CD14-positive monocyte (primary cell): Measurements from ENCODE around the gene ITPR1. TPM values are rescaled to one million over a fixed set of nuclear protein-coding genes. Genes with fewer than 3 reads are reported as not detected.

Experiments used
- DNase-seq, 3 donors: peaks; one replicate each; pipeline ENCODE4 v3.0.0-alpha.2; 2011 to 2022
- H2AFZ ChIP-seq: 2 replicates; pipeline ENCODE4 v1.6.0; 2012; ENCODE audit warnings: mild to moderate bottlenecking, low read depth, low read length, inconsistent platforms; ENCODE audit not compliant: insufficient read depth, poor library complexity, severe bottlenecking
- H3K27ac ChIP-seq, 2 donors: 1 replicate in 1 of 2; 2 replicates in 1 of 2; pipeline ENCODE4 v1.5.1; 2012 to 2013; ENCODE audit warnings: low read length in 2 of 2, control low read depth in 1 of 2, inconsistent platforms in 1 of 2, low read depth in 1 of 2, mild to moderate bottlenecking in 1 of 2
- H3K27me3 ChIP-seq, 2 donors: one replicate each; pipeline versions ENCODE4 v1.6.0 to v1.6.1; 2011 to 2013; ENCODE audit warnings: low read length in 2 of 2; ENCODE audit not compliant: control insufficient read depth in 2 of 2, insufficient read depth in 2 of 2
- H3K36me3 ChIP-seq, 2 donors: replicated peaks in 1 of 2; 1 replicate in 1 of 2; 2 replicates in 1 of 2; pipeline versions ENCODE4 v1.5.1 to v1.6.1; 2012 to 2013; ENCODE audit warnings: low read length in 2 of 2, control low read depth in 1 of 2, inconsistent platforms in 1 of 2, mild to moderate bottlenecking in 1 of 2; ENCODE audit not compliant: insufficient read depth in 2 of 2, control insufficient read depth in 1 of 2
- H3K4me1 ChIP-seq, 2 donors: 1 replicate in 1 of 2; 2 replicates in 1 of 2; pipeline versions ENCODE4 v1.5.1 to v1.6.1; 2012 to 2013; ENCODE audit warnings: low read length in 2 of 2, control low read depth in 1 of 2, inconsistent platforms in 1 of 2, mild to moderate bottlenecking in 1 of 2, moderate library complexity in 1 of 2; ENCODE audit not compliant: insufficient read depth in 2 of 2, control insufficient read depth in 1 of 2
- H3K4me2 ChIP-seq: replicated peaks from 2 replicates; pipeline ENCODE3; 2012; ENCODE audit warnings: low read length, moderate library complexity, mild to moderate bottlenecking; ENCODE audit not compliant: poor library complexity, severe bottlenecking; ENCODE audit errors: extremely low read depth
- H3K4me3 ChIP-seq, 3 experiments: fragments of 200-600 bp in 1 of 3; sonication (generic) in 1 of 3; replicated peaks in 1 of 3; 1 replicate in 2 of 3; 2 replicates in 1 of 3; pipeline ENCODE4 v1.5.1; 2011 to 2013; ENCODE audit warnings: low read length in 3 of 3, mild to moderate bottlenecking in 3 of 3, control low read depth in 2 of 3, low read depth in 2 of 3, inconsistent platforms in 1 of 3, moderate library complexity in 1 of 3
- H3K79me2 ChIP-seq: 2 replicates; pipeline ENCODE4 v1.6.0; 2012; ENCODE audit warnings: mild to moderate bottlenecking, control low read depth, inconsistent platforms, low read length, moderate library complexity; ENCODE audit not compliant: insufficient read depth
- H3K9ac ChIP-seq: 2 replicates; pipeline ENCODE4 v1.6.0; 2017; ENCODE audit warnings: low read length, mild to moderate bottlenecking; ENCODE audit not compliant: insufficient read depth, poor library complexity, severe bottlenecking
- H3K9me3 ChIP-seq, 2 donors: replicated peaks in 1 of 2; 1 replicate in 1 of 2; 2 replicates in 1 of 2; pipeline versions ENCODE4 v1.5.1 to v1.6.1; 2012 to 2013; ENCODE audit warnings: low read length in 2 of 2, control low read depth in 1 of 2; ENCODE audit not compliant: control insufficient read depth in 1 of 2, insufficient read depth in 1 of 2
- H4K20me1 ChIP-seq: 2 replicates; pipeline ENCODE4 v1.6.0; 2012; ENCODE audit warnings: mild to moderate bottlenecking, low read length, control low read depth, moderate library complexity; ENCODE audit not compliant: insufficient read depth
- H3K27ac Mint-ChIP-seq, 7 donors: one replicate each; pipeline ENCODE4 v1.8.0; 2020; ENCODE audit warnings: mild to moderate bottlenecking in 7 of 7, mixed read lengths in 7 of 7, moderate library complexity in 6 of 7, inconsistent platforms in 2 of 7
- H3K27me3 Mint-ChIP-seq, 3 donors: one replicate each; pipeline ENCODE4 v1.8.0; 2021 to 2022; ENCODE audit warnings: low read depth in 3 of 3, mild to moderate bottlenecking in 3 of 3, mixed read lengths in 3 of 3, moderate library complexity in 3 of 3, inconsistent platforms in 1 of 3
- H3K36me3 Mint-ChIP-seq, 2 donors: one replicate each; pipeline ENCODE4 v1.8.0; 2020; ENCODE audit warnings: mixed read lengths in 2 of 2, inconsistent platforms in 1 of 2, mild to moderate bottlenecking in 1 of 2
- H3K4me1 Mint-ChIP-seq: one replicate; pipeline ENCODE4 v1.8.0; 2020; ENCODE audit warnings: mild to moderate bottlenecking, mixed read lengths
- H3K4me3 Mint-ChIP-seq, 2 donors: one replicate each; pipeline ENCODE4 v1.8.0; 2020; ENCODE audit warnings: mild to moderate bottlenecking in 2 of 2, mixed read lengths in 2 of 2, moderate library complexity in 1 of 2
- H3K9me3 Mint-ChIP-seq, 7 donors: one replicate each; pipeline ENCODE4 v1.8.0; 2020 to 2022; ENCODE audit warnings: mixed read lengths in 7 of 7, mild to moderate bottlenecking in 6 of 7, moderate library complexity in 6 of 7, inconsistent platforms in 2 of 7
- WGBS: methylation state at CpG from one replicate; pipeline ENCODE4 v1.1.5; 2013; ENCODE audit warnings: missing lambda C conversion rate; ENCODE audit not compliant: insufficient coverage; 5-methylcytosine and 5-hydroxymethylcytosine counted together
- intact Hi-C, 2 donors: fragments of 100-400 bp; cut with micrococcal nuclease; formaldehyde crosslinking; loops; one replicate each; pipeline versions ENCODE4 v1.15.0 to v1.15.1; 2023
- polyA plus RNA-seq, 3 donors: library from polyadenylated mRNA; depleted of rRNA in 1 of 3; unstranded in 2 of 3; stranded (reverse) in 1 of 3; fragments of 300-500 nt in 2 of 3; fragments of >200 nt in 1 of 3; fragmentation: Illumina TruSeq in 2 of 3; gene quantifications; 1 replicate in 2 of 3; 2 replicates in 1 of 3; pipeline ENCODE4 v1.2.3, GENCODE V29; 2012 to 2021
- TF ChIP-seq, protein P1 (sequence below): fragments of 200-600 bp; IDR thresholded peaks from one replicate; pipeline ENCODE4 v1.8.0; 2022; ENCODE audit warnings: antibody characterized with exemption, mild to moderate bottlenecking

Gene ITPR1
- polyA plus RNA-seq, 3 donors = 3.2 to 21.1 (median 7.1) TPM

DNA sequence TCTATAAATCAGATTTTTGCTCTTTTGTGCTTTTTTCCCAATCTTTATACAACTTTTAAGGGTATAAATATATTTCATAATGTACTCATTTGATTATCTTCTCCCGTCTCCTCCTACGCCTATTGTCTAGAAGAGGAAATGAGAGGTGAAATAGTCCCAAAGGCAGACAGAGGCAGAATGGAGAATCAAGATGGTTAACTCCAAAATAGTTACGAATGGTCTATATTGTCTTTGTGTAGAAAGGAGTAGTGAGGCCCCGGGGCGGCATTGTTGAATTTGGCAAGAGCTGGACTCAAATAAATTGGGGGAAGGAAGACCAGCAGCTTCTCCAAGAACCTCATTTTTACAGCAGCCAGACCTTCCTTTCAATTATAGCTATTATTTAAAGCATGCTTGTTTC lies 23.9 kb downstream of the ITPR1 start:
- 0% methylated on average over 2 of the region's 5 CpGs for WGBS
- H2AFZ ChIP-seq = peak overlapping the region; percentile 32
- intact Hi-C loops = loop anchor here (5.0 to 10.0 kb wide), 3 partner anchors 52 to 65 kb away; partner anchors contain the start of gene SUMF1 (in 1 of the 2)
- Mint-ChIP-seq H3K4me1 (peaks cover 62% of the 10 kb centered on the region), H3K9me3 (no peaks in the 10 kb centered on the region), H3K27me3 (peaks cover 0 to 2% (median 0%) of the 10 kb centered on the region in 3 donors), H3K36me3 (peaks cover 11 to 12% of the 10 kb centered on the region in 2 donors), H3K27ac (peak overlapping the region in 5 of 7 donors; percentile 47 to 98 (median 90)), H3K4me3 (peak overlapping the region in 1 of 2 donors; percentile 2)
- peaks cover 54 to 56% of the 10 kb centered on the region in 2 donors for H3K4me1 ChIP-seq
- peak overlapping the region in 1 of 2 donors; percentile 93 for H3K27ac ChIP-seq
- no peak for DNase-seq
- TF ChIP-seq, protein P1, sequence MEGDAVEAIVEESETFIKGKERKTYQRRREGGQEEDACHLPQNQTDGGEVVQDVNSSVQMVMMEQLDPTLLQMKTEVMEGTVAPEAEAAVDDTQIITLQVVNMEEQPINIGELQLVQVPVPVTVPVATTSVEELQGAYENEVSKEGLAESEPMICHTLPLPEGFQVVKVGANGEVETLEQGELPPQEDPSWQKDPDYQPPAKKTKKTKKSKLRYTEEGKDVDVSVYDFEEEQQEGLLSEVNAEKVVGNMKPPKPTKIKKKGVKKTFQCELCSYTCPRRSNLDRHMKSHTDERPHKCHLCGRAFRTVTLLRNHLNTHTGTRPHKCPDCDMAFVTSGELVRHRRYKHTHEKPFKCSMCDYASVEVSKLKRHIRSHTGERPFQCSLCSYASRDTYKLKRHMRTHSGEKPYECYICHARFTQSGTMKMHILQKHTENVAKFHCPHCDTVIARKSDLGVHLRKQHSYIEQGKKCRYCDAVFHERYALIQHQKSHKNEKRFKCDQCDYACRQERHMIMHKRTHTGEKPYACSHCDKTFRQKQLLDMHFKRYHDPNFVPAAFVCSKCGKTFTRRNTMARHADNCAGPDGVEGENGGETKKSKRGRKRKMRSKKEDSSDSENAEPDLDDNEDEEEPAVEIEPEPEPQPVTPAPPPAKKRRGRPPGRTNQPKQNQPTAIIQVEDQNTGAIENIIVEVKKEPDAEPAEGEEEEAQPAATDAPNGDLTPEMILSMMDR = no peak
- peak overlapping the region in 1 of 3 experiments; percentile 24 for H3K4me3 ChIP-seq
- H3K9ac ChIP-seq = no peak overlapping the region
- H3K9me3 ChIP-seq = no peaks in the 10 kb centered on the region
- H4K20me1 ChIP-seq = no peaks in the 10 kb centered on the region
- no peaks in the 10 kb centered on the region for H3K27me3 ChIP-seq
- peaks cover 0 to 5% of the 10 kb centered on the region in 2 donors for H3K36me3 ChIP-seq
- peak overlapping the region; percentile 5 for H3K4me2 ChIP-seq
- H3K79me2 ChIP-seq = peaks cover 55% of the 10 kb centered on the region

- Mint-ChIP-seq H3K27ac (peak overlapping the region; percentile 82 to 98 (median 93)), H3K36me3 (peaks cover 11 to 16% of the 10 kb centered on the region in 2 donors), H3K4me3 (no peak overlapping the region), H3K9me3 (no peaks in the 10 kb centered on the region), H3K4me1 (peaks cover 69% of the 10 kb centered on the region), H3K27me3 (peaks cover 0 to 2% (median 0%) of the 10 kb centered on the region in 3 donors)
- Histone ChIP-seq H3K4me1 (peaks cover 61 to 63% of the 10 kb centered on the region in 2 donors), H3K4me2 (peak overlapping the region; percentile 78), H3K27ac (peak overlapping the region; percentile 33 to 93), H3K9ac (no peak overlapping the region), H3K79me2 (peaks cover 55% of the 10 kb centered on the region), H2AFZ (peak overlapping the region; percentile 76), H3K27me3 (no peaks in the 10 kb centered on the region), H3K9me3 (no peaks in the 10 kb centered on the region), H3K4me3 (peak overlapping the region in 1 of 3 experiments; percentile 67), H4K20me1 (no peaks in the 10 kb centered on the region), H3K36me3 (peaks cover 0 to 3% of the 10 kb centered on the region in 2 donors)
- WGBS = no CpG with 5 or more reads among the region's 3 CpGs
- intact Hi-C loops = loop anchor here (5.0 to 10.0 kb wide), 3 partner anchors 53 to 65 kb away; partner anchors contain the start of gene SUMF1 (in 1 of the 2)
- TF ChIP-seq, protein P1 = no peak
- peak in 2 of 3 donors; percentile 30 to 42 for DNase-seq
These were observed 24.6 kb downstream of the ITPR1 start for GRCh38 chr3:4517643-4518311.
